Posterior cingulate gyrus (tissue), 11 donors: Measurements from ENCODE around the gene HMMR.
"Not testable (repeated sequence)": the region's sequence is repeated elsewhere in the genome, so short reads cannot be mapped to it uniquely, and the experiment has no call there.

Source experiments
- DNase-seq, 10 donors: peaks; one replicate each; pipeline versions ENCODE4 v3.0.0 to v3.0.0-alpha.2; 2020 to 2021; ENCODE audit warnings: mixed read lengths in 3 of 10
- intact Hi-C: fragments of 100-400 bp; cut with DNase I; formaldehyde crosslinking; loops from one replicate; pipeline ENCODE4 v1.15.1; 2023

HMMR gene

GRCh38 chr5:163505368-163506094 lies 45.1 kb downstream of the HMMR start, which contains the start of gene MAT2B:
Gene MAT2B (plus strand): TSS chr5:163505619. CDS start chr5:163505687, 68 bp downstream.
- intact Hi-C loops, result loop anchor here (1.0 kb wide), 1 partner anchor 45 kb away; the partner anchor contains the start of genes HMMR and NUDCD2
- peak; percentile 90 to 99 (median 95) for DNase-seq

DNA sequence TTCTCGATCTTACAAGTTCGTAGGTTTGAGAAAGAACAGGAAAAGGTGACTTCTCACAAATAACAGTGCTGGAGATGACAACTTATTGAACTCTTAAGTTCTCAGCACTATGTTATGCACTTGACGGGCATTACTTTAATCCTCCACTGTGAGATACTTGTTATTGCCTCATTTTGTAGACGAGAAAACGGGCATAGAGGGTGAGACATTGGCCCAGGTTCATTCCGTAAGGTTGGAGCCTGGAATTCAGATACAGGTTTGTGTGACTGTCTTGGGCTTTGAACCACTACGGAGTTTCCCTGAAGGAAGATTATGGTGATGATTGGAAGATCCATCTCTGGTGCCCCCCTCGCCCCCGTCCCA lies 45.6 kb downstream of the HMMR start:
- no peak for DNase-seq
- intact Hi-C loops, result no loop called here

DNA sequence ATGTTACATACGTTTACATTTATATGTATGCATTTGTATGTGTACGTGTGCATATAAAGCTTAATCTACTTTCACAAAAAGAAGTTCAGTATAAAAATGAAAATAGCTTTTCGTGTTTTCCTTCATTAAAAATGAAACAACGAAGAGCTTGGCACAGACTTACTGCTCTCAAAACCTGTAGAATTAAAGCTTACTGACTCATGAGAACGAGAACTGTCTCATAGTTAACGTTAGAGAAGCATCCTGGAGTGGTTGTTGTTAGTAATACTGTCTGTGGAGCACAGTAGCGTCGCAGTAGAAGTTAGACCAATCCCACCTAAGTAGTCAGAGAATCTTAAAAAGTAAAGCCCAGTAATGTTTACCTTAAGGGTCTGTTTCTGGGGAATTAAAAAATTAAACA lies 46.3 kb downstream of the HMMR start:
- DNase-seq, result no peak
- intact Hi-C loops, result no loop called here

GRCh38 chr5:163508753-163509152 lies 48.3 kb downstream of the HMMR start:
- intact Hi-C loops, result no loop called here
- no peak for DNase-seq

GRCh38 chr5:163509291-163509951 lies 49.0 kb downstream of the HMMR start:
- intact Hi-C loops, result no loop called here
- DNase-seq, result no peak

DNA sequence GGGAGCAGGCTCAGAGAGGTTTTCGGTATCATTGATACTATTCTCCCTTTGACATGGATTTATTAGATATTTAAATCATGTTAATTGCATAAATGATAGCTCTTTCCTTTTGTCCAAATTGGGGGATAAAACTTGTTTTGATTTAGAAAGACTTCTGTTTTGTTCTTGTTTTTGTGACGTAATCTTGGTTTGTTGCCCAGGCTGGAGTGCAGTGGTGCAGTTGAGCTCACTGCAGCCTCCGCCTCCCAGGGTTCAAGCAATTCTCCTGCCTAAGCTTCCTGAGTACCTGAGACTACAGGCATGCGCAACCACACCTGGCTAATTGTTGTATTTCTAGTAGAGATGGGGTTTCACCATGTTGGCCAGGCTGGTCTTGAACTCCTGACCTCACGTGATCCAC lies 52.1 kb downstream of the HMMR start:
- intact Hi-C loops, result no loop called here
- no peak for DNase-seq

DNA sequence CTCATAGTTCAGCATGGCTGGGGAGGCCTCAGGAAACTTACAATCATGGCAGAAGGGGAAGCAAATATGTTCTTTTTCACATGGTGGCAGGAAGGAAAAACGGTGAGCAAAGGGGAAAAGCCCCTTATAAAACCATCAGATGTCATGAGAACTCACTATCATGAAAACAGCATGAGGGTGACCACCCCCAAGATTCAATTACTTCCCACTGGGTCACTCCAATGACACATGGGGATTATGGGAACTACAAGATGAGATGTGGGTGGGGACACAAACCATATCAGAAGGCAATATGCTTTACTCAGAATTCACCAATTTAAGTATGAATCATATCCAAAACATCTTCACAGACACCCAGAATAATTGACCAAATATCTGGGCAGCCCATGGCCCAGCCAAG lies 64.7 kb downstream of the HMMR start:
- intact Hi-C loops, result no loop called here

GRCh38 chr5:163529698-163530097 lies 69.3 kb downstream of the HMMR start:
- intact Hi-C loops, result no loop called here

More for the DNA sequence above, 64.7 kb downstream of the HMMR start:
- no peak for DNase-seq

DNA sequence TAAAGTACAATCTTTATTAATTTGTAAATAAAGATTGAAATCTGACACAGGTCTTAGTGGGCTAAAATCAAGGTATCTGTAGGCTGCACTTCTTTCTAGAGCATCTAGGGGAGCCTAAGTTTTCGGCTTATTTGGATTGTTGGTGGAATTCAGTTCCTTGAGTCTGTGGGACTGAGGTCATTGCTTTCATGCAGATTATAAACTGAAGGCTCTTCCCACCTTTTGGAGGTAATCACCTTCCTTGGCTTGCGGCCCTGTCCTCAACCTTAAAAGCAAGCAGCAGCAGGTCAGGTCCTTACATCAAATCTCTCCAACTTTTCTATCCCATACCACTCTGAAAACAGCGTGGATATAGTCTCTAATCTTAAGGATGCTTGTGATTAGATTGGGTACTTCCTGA lies 70.8 kb downstream of the HMMR start:
- intact Hi-C loops, result no loop called here
- no peak for DNase-seq

More at GRCh38 chr5:163529698-163530097, 69.3 kb downstream of the HMMR start:
- no peak for DNase-seq

GRCh38 chr5:163532171-163533084 lies 72.0 kb downstream of the HMMR start:
- DNase-seq, result no peak
- intact Hi-C loops, result no loop called here

DNA sequence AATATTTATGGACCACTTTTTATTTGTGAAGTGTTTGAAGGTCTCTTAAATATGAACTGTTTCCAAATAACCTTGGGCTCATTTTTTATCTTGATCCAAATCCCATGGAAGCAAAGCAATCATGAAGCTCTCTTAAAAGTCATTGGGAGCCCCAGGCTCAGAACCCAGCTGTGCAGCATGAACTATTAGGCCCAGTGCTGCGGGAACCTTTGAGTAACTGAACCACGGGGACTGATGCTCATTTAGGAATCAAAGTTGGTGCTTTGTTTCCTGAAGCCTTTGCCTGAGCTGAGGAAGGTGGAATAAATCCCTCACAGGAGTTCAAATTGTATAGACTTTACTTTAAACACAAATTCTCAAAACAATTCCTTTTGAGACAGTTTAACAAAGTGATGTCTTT lies 72.8 kb downstream of the HMMR start:
- no peak for DNase-seq
- intact Hi-C loops, result no loop called here

DNA sequence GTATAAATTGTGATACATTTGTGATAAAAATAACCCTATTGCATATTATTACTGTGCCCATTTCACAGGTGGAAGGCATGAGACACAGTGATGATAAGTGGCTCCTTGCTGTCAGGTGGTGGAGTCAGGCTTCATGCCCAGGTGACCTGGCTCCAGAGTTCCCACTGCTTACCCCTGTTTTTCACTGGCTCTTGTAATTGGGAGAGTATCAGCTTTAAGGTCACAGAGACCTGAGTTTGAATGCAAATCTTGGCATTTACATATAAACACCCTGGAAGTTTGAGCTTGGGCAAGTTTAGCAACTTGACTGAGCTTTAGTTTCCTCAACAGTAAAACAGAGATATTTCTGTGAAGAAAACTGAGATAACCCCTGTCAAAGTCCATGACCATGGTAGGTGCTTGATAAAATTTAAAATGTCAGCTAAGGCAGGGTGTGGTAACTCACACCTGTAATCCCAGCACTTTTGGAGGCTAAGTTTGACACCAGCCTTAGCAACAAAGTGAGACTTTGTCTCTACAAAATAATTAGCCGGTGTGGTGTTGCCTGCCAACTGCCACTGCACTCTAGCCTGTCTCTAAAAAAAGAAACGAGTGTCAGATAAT lies 74.2 kb downstream of the HMMR start:
- no peak for DNase-seq
- intact Hi-C loops, result no loop called here

- intact Hi-C loops, result no loop called here
These were observed 74.9 kb downstream of the HMMR start for GRCh38 chr5:163535290-163535689.

DNA sequence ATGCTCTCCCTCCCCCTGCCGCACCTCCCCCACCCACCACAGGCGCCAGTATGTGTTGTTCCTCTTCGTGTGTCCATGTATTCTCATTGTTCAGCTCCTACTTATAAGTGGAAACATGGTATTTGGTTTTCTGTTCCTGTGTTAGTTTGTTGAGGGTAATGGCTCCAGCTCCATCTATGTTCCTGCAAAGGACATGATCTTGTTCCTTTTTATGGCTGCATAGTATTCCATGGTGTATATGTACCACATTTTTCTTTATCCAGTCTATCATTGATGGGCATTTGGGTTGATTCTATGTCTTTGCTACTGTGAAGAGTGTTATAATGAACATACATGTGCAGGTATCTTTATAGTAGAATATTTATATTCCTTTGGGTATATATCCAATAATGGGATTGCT lies 76.0 kb downstream of the HMMR start:
- DNase-seq, intact Hi-C loops: not testable (repeated sequence)

More at GRCh38 chr5:163535290-163535689, 74.9 kb downstream of the HMMR start:
- DNase-seq, result no peak

DNA sequence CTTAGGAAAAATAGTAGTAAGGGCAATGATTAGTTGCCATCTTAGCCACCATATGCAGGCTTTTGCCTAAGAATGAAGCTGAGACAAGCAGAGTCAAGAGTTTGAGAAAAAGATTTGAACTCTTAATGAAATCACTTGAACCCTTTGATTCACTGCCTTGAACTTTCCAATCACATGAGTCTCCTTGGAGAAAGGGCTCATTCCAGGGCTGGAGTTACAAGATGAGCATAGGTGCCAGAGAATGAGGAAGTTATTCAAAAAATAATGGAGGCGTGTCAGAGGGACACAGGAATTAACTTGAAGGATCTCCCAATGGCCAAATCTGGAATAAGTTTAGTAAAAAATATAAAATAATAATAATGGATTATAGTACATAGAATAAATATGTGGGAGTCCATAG lies 80.3 kb downstream of the HMMR start:
- DNase-seq, result no peak
- intact Hi-C loops, result no loop called here
